Stimulated activated CD4-positive, alpha-beta T cell treated with anti-CD3 and anti-CD28 coated beads, Interleukin-15, amount 100 ng/mL, for 1 hour (primary cell): ENCODE data around the gene ZMAT2.
"Not testable (repeated sequence)": the region's sequence is repeated elsewhere in the genome, so short reads cannot be mapped to it uniquely, and the experiment has no call there.

Experiments
- DNase-seq, 2 donors: peaks; one replicate each; pipeline ENCODE4 v3.0.0-alpha.2; 2020; ENCODE audit warnings: low read depth in 1 of 2, low spot score in 1 of 2

ZMAT2 gene

GRCh38 chr5:140700177-140701144 lies at the start of gene ZMAT2:
ZMAT2 (plus strand) TSS chr5:140700447; CDS start chr5:140700461, 14 bp downstream.
- DNase-seq, result peak; percentile 80

- DNase-seq, result no peak
These were observed 41.4 kb upstream of the ZMAT2 start for GRCh38 chr5:140658870-140659269.

DNA sequence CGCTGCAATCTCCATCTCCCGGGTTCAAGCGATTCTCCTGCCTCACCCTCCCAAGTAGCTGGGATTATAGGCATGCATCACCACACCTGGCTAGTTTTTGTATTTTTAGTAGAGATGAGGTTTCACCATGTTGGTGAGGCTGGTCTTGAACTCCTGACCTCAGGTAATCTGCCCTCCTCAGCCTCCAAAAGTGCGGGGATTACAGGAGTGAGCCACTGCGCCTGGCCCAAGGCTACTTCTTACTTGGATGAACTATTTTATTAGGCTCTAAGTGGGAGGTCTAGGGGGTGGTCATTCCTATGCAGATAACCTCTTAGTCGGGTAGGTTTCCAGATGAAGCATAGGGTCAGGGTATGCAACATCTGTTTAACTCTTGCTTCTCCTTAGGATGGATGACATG lies 39.9 kb upstream of the ZMAT2 start:
- not testable (repeated sequence) for DNase-seq

DNA sequence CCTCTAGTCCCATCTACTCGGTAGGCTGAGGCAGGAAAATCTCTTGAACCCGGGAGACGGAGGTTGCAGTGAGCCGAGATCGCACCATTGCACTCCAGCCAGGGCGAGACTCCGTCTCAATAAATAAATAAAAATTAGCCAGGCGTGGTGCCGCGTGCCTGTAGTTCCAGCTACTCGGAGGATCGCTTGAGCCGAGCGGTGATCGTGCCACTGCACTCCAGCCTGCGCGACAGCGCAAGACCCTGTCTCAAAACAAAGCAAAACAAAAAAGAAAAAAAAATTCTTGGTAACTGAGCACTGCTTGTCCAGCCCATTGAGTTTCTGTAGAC lies 36.3 kb upstream of the ZMAT2 start:
- no peak for DNase-seq

DNA sequence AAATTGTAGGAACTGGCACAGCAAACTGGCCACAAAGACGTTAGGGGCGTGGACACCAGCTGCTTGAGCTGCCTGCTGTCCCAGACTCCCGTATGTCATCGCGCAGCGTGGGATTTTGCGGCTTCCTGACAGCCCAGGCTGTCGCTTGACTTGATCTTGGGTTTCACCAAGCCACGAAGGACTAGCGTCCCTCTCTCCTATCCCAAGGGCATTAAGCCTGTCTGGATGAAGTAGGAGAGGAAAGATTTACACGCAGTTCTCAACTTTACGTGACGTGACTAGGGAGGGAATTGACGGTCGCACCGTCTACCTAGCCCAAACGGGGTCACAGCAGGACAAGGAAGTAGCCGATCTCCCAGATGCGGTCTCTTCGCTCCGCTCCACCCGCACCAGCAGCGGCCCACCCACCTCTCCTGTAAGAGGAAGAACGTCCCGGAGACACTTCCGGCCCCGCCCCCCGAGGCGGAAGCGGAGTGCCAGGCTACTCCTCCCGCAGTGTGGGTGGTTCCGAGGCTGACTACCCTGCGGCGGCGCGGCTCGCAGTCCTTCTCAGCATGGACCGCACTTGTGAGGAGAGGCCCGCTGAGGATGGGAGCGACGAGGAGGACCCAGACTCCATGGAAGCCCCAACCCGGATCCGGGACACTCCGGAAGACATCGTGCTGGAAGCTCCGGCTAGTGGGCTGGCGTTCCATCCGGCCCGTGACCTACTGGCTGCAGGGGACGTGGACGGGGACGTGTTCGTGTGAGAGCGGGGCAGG lies 35.7 kb upstream of the ZMAT2 start, which contains the start of gene WDR55:
Gene WDR55, plus strand, starts transcription at position 546 of the 761 bp plus-strand sequence. Its CDS starts 9 bp downstream, at position 555.
- DNase-seq, result peak; percentile 87 to 94

DNA sequence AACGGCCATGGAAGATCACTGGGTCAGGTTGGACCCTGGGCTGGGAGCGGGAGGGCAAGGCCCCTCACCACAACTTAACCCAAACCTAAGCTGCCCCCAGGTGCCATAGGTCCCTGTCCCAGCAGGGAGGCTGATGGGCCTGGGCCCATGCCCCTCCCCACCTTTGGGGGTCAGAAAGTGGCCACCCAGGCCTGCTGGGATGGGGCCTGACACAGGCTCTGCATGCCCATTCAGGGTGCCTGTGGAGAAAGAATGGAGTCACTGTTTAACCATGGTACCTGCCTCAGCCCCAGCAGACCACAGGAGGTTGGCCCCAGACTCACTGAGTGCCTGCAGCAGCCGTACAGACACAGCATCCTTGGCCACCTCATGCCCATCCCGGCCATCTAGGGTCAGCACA lies 29.2 kb upstream of the ZMAT2 start:
- DNase-seq, result not testable (repeated sequence)

DNA sequence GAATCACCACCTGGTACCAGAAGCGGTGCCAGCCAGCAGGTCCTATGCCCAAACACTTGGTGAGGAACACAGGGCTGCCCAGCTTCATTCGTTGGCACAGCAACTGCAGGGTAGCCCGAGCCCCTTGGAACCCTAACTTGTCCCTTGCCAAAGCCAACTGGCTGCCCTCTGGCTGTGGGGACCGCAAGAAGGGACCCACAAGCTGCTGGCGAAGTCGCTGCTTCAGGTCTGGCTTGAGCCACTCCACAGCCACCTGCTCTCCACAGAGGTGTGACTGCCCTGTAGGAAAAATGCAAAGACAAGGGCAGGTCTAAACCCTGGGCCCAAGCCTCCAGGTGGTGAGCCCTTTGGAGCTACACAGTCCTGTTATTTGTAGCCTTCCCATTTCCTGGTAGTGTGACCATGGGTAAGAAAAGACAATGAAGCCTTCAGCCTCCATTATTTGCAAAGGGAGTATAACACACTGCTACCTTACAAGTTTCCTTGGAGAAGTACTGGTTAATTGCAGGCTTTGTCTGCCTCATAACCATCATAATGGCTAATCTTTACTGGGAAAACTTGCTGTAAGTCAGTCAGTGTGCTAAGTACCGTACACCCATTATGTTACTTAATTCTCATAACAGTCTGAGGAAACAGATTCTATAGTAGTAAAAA lies 28.6 kb upstream of the ZMAT2 start:
- no peak for DNase-seq

GRCh38 chr5:140672455-140673186 lies 27.6 kb upstream of the ZMAT2 start:
- no peak for DNase-seq

DNA sequence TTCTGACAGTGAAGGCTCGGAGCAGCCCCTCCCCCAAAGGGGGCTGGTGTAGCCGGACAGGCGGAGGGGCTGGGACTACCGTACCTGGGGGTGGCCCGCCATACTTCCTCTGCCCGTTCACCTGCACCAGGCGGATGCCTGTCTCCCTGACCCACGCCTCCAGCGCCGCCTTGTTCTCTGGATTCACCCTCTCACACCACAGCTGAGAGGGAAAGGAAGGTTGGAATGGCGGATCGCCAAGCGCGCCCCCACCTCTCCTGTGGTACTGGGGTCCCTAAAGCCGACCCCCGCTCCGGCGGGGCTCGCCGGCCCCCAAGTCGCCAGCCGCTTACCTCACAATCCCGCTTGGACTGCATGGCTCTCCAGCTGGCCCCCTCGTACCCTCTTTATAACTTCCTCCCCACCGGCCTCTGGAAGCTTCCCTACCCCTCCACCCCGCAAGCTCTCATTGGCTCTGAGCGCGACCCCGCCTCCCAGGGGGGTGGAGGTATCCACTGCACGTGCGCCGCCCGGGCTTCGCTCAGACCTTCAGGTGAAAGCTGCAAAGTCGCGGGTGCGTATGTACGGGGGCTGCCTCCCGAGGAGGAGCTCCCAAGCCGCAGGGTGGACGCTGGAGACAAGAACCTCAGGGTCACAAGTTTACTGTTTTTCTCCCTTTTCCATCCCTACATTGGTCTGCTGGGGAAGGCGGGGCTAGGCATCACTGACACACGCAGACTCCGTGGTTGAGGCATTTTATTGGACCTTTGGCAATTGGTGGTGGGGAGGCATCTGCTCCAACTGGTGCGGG lies 26.9 kb upstream of the ZMAT2 start, which contains the start of gene DND1:
Gene DND1, minus strand, starts transcription at position 390 of the 790 bp plus-strand sequence. Its CDS starts 34 bp downstream, at position 356.
- DNase-seq, result no peak

DNA sequence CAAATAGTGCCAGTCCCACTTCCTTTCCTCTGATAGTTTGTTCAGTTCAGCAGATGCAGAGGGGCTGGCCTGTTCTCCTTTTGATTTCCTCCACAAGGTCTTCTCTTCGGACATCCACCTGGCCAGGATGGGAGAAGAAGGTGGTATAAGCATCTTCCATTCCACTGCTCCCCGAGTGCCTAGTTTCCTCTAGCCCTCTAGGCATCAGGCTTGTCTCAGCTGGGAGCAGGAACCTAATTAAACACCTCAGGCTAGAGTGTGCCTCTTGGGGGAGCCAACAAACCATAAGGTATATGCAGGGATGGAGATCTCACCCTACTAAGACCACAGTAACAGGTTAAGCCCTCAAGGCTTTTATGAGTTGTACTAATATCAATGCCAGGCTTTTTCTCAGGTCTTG lies 26.0 kb upstream of the ZMAT2 start:
- DNase-seq, result no peak

DNA sequence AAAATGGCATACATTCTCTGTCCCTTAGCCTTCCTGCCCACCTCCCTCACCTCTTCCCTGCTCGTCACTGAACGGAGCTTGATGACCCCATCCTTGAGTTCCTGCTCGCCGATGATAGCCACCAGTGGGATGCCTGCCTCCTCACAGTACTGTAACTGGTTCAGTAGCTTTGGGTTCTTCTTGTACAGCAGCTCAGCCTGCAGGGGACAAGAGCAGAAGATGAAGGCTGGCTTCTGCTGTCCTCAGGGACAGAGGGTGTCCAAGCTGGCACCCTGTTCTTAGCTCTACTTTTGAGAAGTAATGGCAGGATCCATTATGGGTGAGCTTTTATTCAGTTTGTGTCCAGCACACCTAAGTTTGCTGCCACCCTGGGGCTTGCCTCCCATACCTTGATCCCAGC lies 25.6 kb upstream of the ZMAT2 start:
- DNase-seq, result no peak

- no peak for DNase-seq
These were observed 22.3 kb upstream of the ZMAT2 start for GRCh38 chr5:140677947-140678346.

DNA sequence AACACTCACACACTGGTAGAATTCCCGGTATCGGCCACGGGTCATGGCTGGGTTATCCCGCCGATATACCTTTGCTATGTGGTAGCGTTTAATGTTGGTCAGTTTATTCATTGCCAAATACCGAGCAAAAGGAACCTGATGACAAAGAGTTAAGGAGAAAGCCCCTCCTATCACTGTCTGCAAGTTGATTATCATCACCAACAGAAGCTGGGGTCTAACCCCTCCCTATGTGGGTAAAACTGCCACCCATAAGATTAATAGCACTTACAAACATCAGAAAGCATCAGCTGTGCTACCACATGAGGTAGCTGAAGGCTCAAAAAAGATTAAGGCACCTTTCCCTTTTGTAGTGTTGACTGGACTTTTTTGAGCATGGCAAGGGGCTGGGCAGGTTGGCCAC lies 21.3 kb upstream of the ZMAT2 start:
- DNase-seq, result no peak

DNA sequence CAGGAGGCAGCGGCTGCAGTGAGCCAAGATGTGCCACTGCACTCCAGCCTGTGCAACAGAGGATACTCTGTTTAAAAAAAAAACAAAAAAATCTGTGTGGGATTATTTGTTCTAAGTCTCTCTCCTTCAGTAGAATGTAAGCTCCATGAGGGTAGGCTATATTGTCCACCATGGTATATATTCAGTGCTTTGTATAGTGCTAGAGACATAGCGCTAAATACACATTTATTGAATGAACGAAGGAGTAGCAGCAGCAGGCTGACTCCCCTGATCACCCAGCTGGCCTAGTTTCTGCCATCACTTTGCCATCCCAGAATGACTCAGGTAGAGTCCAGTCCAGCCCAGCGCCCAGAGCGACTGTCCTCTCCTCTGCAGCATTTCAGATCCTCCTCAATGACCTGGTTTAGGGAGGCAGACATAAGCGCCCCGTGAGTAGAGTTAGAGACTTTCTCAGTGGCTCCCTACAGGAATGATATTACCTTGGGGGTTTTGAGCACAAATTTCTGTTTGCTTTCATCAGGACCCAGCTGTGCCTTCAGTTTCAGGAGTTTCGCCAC lies 9.8 kb upstream of the ZMAT2 start:
- DNase-seq, result no peak

- peak; percentile 53 to 70 for DNase-seq
These were observed 9.0 kb upstream of the ZMAT2 start, which contains the start of the genes HARS1 and HARS2 for GRCh38 chr5:140690941-140691924. HARS1 (minus strand) TSS chr5:140691370; CDS start chr5:140691304, 66 bp downstream. HARS2 (plus strand) TSS chr5:140691455; CDS start chr5:140691649, 194 bp downstream.

DNA sequence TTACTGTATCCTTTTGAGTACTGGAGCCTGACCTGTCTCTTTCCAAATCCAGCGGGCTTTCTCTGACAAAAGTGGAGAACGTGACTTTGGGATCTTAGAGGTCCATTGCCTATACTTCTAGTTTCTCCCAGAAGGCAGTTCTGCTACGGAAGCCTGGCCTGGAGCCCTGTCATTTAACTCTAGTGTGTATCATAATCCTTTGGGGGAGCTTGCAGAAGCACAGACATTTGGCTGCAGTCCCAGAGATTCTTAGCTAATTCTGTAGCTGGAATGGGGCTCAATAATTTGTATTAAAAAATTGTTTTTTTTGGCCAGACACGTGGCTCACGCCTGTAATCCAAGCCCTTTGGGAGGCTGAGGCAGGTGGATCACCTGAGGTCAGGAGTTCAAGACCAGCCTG lies 6.0 kb upstream of the ZMAT2 start:
- no peak for DNase-seq

GRCh38 chr5:140696891-140697492 lies 3.3 kb upstream of the ZMAT2 start:
- DNase-seq, result no peak

- no peak for DNase-seq
These were observed 7.6 kb downstream of the ZMAT2 start for GRCh38 chr5:140707812-140708211.
